IMR-90 (cell line): Measurements from ENCODE around the gene IFNL3. TPM values are rescaled to one million over a fixed set of nuclear protein-coding genes. Genes with fewer than 3 reads are reported as not detected.

Source experiments
- ATAC-seq: fragments of 200-7000 bp; cut with Tn5 transposase; 2 replicates; pipeline ENCODE4 v1.9.1; 2020; ENCODE audit warnings: low read depth, mild to moderate bottlenecking, moderate library complexity
- BruUV-seq: library from RNA; stranded (reverse); fragments of 400-500 nt; replicated peaks from 2 replicates; lab custom pipeline; 2021; lab: Mats Ljungman, UMichigan
- CTCF ChIA-PET: fragments of 300-600 bp; formaldehyde crosslinking; extraction: SDS; loops from one replicate; lab custom pipeline; 2021; ENCODE audit warnings: antibody characterized with exemption; lab: Yijun Ruan, JAX
- POLR2A ChIA-PET: fragments of 300-600 bp; sonication (Branson Sonifier 250); formaldehyde crosslinking; loops from one replicate; lab custom pipeline; 2022; ENCODE audit warnings: antibody characterized with exemption; ENCODE audit not compliant: unreplicated experiment; lab: Charles Lee
- DNase-seq: peaks from one replicate; pipeline ENCODE4 v3.0.0; 2013
- H2AFZ ChIP-seq: replicated peaks from 2 replicates; pipeline ENCODE3; 2013; ENCODE audit warnings: low read length, mild to moderate bottlenecking; ENCODE audit not compliant: poor library complexity
- H2AK5ac ChIP-seq: 2 replicates; pipeline ENCODE4 v1.6.1; 2013; ENCODE audit warnings: low read depth, low read length, inconsistent platforms
- H2AK9ac ChIP-seq: replicated peaks from 2 replicates; pipeline ENCODE3; 2013; ENCODE audit warnings: mild to moderate bottlenecking, low read depth, low read length, moderate library complexity; ENCODE audit not compliant: poor library complexity
- H2BK120ac ChIP-seq: 2 replicates; pipeline ENCODE4 v1.6.1; 2013; ENCODE audit warnings: low read depth, low read length, inconsistent platforms
- H2BK15ac ChIP-seq: 3 replicates; pipeline ENCODE4 v1.6.1; 2013; ENCODE audit warnings: low read depth, low read length, inconsistent platforms
- H2BK20ac ChIP-seq: 2 replicates; pipeline ENCODE4 v1.6.1; 2013; ENCODE audit warnings: low read depth, mild to moderate bottlenecking, inconsistent platforms, low read length, moderate library complexity
- H2BK5ac ChIP-seq: 2 replicates; pipeline ENCODE4 v1.6.1; 2013; ENCODE audit warnings: mild to moderate bottlenecking, low read depth, low read length, inconsistent platforms; ENCODE audit not compliant: poor library complexity, severe bottlenecking
- H3K14ac ChIP-seq: replicated peaks from 2 replicates; pipeline ENCODE4 v1.6.1; 2013; ENCODE audit warnings: low read depth, low read length, inconsistent platforms
- H3K18ac ChIP-seq: 2 replicates; pipeline ENCODE4 v1.6.1; 2013; ENCODE audit warnings: low read depth, low read length, control low read depth
- H3K23ac ChIP-seq: 2 replicates; pipeline ENCODE4 v1.6.1; 2013; ENCODE audit warnings: low read depth, low read length, inconsistent platforms
- H3K27ac ChIP-seq: 2 replicates; pipeline ENCODE4 v1.5.1; 2013; ENCODE audit warnings: mild to moderate bottlenecking, control low read depth, low read length; ENCODE audit not compliant: insufficient read depth
- H3K27me3 ChIP-seq: 2 replicates; pipeline ENCODE4 v1.6.1; 2013; ENCODE audit warnings: low read length; ENCODE audit not compliant: control insufficient read depth, insufficient read depth
- H3K36me3 ChIP-seq: 2 replicates; pipeline ENCODE4 v1.6.1; 2013; ENCODE audit warnings: low read length, mixed read lengths; ENCODE audit not compliant: control insufficient read depth, insufficient read depth
- H3K4ac ChIP-seq: 2 replicates; pipeline ENCODE4 v1.6.1; 2013; ENCODE audit warnings: low read depth, low read length, inconsistent platforms
- H3K4me1 ChIP-seq: 2 replicates; pipeline ENCODE4 v1.6.1; 2013; ENCODE audit warnings: low read length, mixed read lengths; ENCODE audit not compliant: control insufficient read depth, insufficient read depth
- H3K4me2 ChIP-seq: 2 replicates; pipeline ENCODE4 v1.6.1; 2013; ENCODE audit warnings: low read depth, mild to moderate bottlenecking, control low read depth, low read length, moderate library complexity
- H3K4me3 ChIP-seq: 2 replicates; pipeline ENCODE4 v1.5.1; 2013; ENCODE audit warnings: low read depth, mild to moderate bottlenecking, control low read depth, low read length, moderate library complexity; ENCODE audit not compliant: insufficient read depth
- H3K56ac ChIP-seq: 2 replicates; pipeline ENCODE4 v1.6.1; 2013; ENCODE audit warnings: low read length, inconsistent platforms; ENCODE audit not compliant: insufficient read depth; ENCODE audit errors: extremely low read depth
- H3K79me1 ChIP-seq, 2 experiments: 2 replicates each; pipeline ENCODE4 v1.6.1; 2013; ENCODE audit warnings: low read length in 2 of 2, inconsistent platforms in 1 of 2, low read depth in 1 of 2
- H3K9ac ChIP-seq: 2 replicates; pipeline ENCODE4 v1.6.1; 2013; ENCODE audit warnings: low read depth, low read length, control low read depth
- H3K9me1 ChIP-seq: 2 replicates; pipeline ENCODE4 v1.6.1; 2013; ENCODE audit warnings: low read length, inconsistent platforms; ENCODE audit not compliant: insufficient read depth
- H3K9me3 ChIP-seq: 2 replicates; pipeline ENCODE4 v1.6.1; 2013; ENCODE audit warnings: low read length; ENCODE audit not compliant: control insufficient read depth, insufficient read depth
- H4K20me1 ChIP-seq: 2 replicates; pipeline ENCODE4 v1.6.1; 2013; ENCODE audit warnings: low read length, inconsistent platforms; ENCODE audit not compliant: insufficient read depth
- H4K5ac ChIP-seq: 2 replicates; pipeline ENCODE4 v1.6.1; 2013; ENCODE audit warnings: mild to moderate bottlenecking, low read depth, low read length, control low read depth
- H4K8ac ChIP-seq, 2 experiments: 2 replicates each; pipeline ENCODE4 v1.6.1; 2013; ENCODE audit warnings: low read depth in 2 of 2, low read length in 2 of 2, control low read depth in 1 of 2, inconsistent platforms in 1 of 2
- H4K91ac ChIP-seq: 2 replicates; pipeline ENCODE4 v1.6.1; 2013; ENCODE audit warnings: low read depth, low read length, inconsistent platforms; ENCODE audit not compliant: insufficient read depth
- BHLHE40 ChIP-seq: fragments of 150-350 bp; IDR thresholded peaks from 2 replicates; pipeline ENCODE4 v1.6.1; 2016; ENCODE audit warnings: mild to moderate bottlenecking, low read depth, low read length
- CEBPB ChIP-seq: IDR thresholded peaks from 2 replicates; pipeline ENCODE4 v1.6.1; 2012; ENCODE audit warnings: low read depth, low read length, improper control_type of control experiment
- CHD1 ChIP-seq: IDR thresholded peaks from 2 replicates; pipeline ENCODE4 v1.6.1; 2012; ENCODE audit warnings: low read depth, low read length, improper control_type of control experiment
- FOS ChIP-seq: fragments of 150-350 bp; IDR thresholded peaks from 2 replicates; pipeline ENCODE4 v1.6.1; 2016; ENCODE audit warnings: low read depth, low read length
- MAZ ChIP-seq: IDR thresholded peaks from 2 replicates; pipeline ENCODE4 v1.6.1; 2012; ENCODE audit warnings: low read depth, mild to moderate bottlenecking, low read length, improper control_type of control experiment, moderate library complexity, borderline replicate concordance
- MXI1 ChIP-seq: IDR thresholded peaks from 2 replicates; pipeline ENCODE4 v1.6.1; 2012; ENCODE audit warnings: low read depth, mild to moderate bottlenecking, low read length, moderate library complexity, borderline replicate concordance
- NFE2L2 ChIP-seq: fragments of 150-350 bp; IDR thresholded peaks from 2 replicates; pipeline ENCODE4 v1.6.1; 2016; ENCODE audit warnings: low read depth, mild to moderate bottlenecking, low read length
- POLR2A ChIP-seq: IDR thresholded peaks from 2 replicates; pipeline ENCODE4 v1.6.1; 2012; ENCODE audit warnings: mild to moderate bottlenecking, low read depth, low read length
- RAD21 ChIP-seq: IDR thresholded peaks from 2 replicates; pipeline ENCODE4 v1.6.1; 2012; ENCODE audit warnings: low read length, improper control_type of control experiment
- RCOR1 ChIP-seq: IDR thresholded peaks from 2 replicates; pipeline ENCODE4 v1.6.1; 2012; ENCODE audit warnings: mild to moderate bottlenecking, low read length, improper control_type of control experiment; ENCODE audit not compliant: insufficient replicate concordance
- RFX5 ChIP-seq: IDR thresholded peaks from 2 replicates; pipeline ENCODE4 v1.8.0; 2012; ENCODE audit warnings: low read depth, mild to moderate bottlenecking, low read length, moderate library complexity
- SMC3 ChIP-seq: fragments of 150-350 bp; IDR thresholded peaks from 2 replicates; pipeline ENCODE4 v1.6.1; 2016; ENCODE audit warnings: low read depth, mild to moderate bottlenecking, antibody characterized with exemption, low read length, moderate library complexity
- WGBS, 2 experiments: methylation state at CpG; one replicate each; pipeline versions ENCODE4 v1.1.5 to v1.1.7; 2013; ENCODE audit warnings: missing lambda C conversion rate in 2 of 2; ENCODE audit not compliant: insufficient read length in 1 of 2; ENCODE audit errors: extremely low coverage in 2 of 2; 5-methylcytosine and 5-hydroxymethylcytosine counted together
- dilution Hi-C: fragments of 300-500 bp; cut with HindIII; formaldehyde crosslinking; loops from one replicate; pipeline ENCODE4 v1.14.3; 2018; ENCODE audit warnings: low sequenced_read_pairs; ENCODE audit not compliant: unreplicated experiment
- in situ Hi-C: fragments of 300-500 bp; cut with MboI; formaldehyde crosslinking; loops from 3 replicates; pipeline ENCODE4 v1.14.3; 2019; ENCODE audit warnings: low sequenced_read_pairs, inconsistent platforms, mixed read lengths
- intact Hi-C: fragments of 100-400 bp; cut with micrococcal nuclease; formaldehyde crosslinking; loops from 2 replicates; pipeline ENCODE4 v1.10.0; 2022
- polyA plus RNA-seq, 3 experiments: library from polyadenylated mRNA; depleted of rRNA; stranded (reverse); fragments of >200 nt; gene quantifications; 2 replicates each; pipeline ENCODE4 v1.2.3, GENCODE V29; 2012; ENCODE audit warnings: low replicate concordance in 1 of 3
- total RNA-seq: library from RNA; depleted of rRNA; stranded (reverse); fragments of >200 nt; gene quantifications from 2 replicates; pipeline ENCODE4 v1.2.3, GENCODE V29; 2012
- TF ChIP-seq, protein P1 (sequence below): conservative IDR thresholded peaks from 2 replicates; pipeline ENCODE4 v1.5.1; 2012; ENCODE audit warnings: mild to moderate bottlenecking, low read depth, low read length, improper control_type of control experiment

The IFNL3 gene
- total and polyA plus RNA-seq, 2 of the 4 experiments (the other 2 are of a cell fraction), result not detected

DNA sequence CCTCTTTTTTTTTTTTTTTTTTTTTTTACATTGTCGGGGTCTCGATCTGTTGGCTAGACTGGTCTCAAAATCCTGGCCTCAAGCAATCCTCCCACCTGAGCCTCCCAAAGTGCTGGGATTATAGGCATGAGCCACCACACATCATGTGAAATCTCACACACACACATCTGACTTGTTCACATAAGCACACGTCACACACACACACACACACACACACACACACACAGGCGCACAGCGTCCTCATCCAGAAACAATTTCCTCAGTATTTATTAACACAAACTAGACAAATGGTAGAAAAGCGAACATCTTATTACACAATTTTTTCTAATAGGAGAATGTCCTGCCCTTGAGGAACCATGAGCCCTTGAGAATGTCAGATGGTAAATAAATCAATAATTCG, 35.6 kb downstream of the IFNL3 start:
- no peak overlapping the region for H2AFZ ChIP-seq
- BruUV-seq, result no TSS peak
- intact Hi-C loops (no loop called here), in situ Hi-C loops (loop anchor here (25.0 kb wide), 1 partner anchor 747 kb away; no protein-coding TSS in a partner anchor), dilution Hi-C loops (no loop called here)
- no peak overlapping the region for H3K9ac ChIP-seq
- no peak overlapping the region for H2BK5ac ChIP-seq
- H2AK5ac ChIP-seq, result no peak overlapping the region
- ATAC-seq (no peak), DNase-seq (no peak)
- no peak overlapping the region for H3K4me3 ChIP-seq
- H2BK15ac ChIP-seq, result no peak overlapping the region
- no peak overlapping the region for H3K56ac ChIP-seq
- peaks cover 25% of the 10 kb centered on the region for H3K27me3 ChIP-seq
- no peak overlapping the region for H3K27ac ChIP-seq
- no peak overlapping the region for H4K8ac ChIP-seq
- no peaks in the 10 kb centered on the region for H4K20me1 ChIP-seq
- H3K4me1 ChIP-seq, result no peaks in the 10 kb centered on the region
- POLR2A ChIA-PET, result no interaction called here
- H3K4me2 ChIP-seq, result no peak overlapping the region
- H3K18ac ChIP-seq, result no peak overlapping the region
- H3K14ac ChIP-seq, result no peak overlapping the region
- H3K9me1 ChIP-seq, result no peaks in the 10 kb centered on the region
- H2BK20ac ChIP-seq, result no peak overlapping the region
- no peaks in the 10 kb centered on the region for H3K9me3 ChIP-seq
- H3K36me3 ChIP-seq, result no peaks in the 10 kb centered on the region
- TF ChIP-seq MAZ (no peak), RCOR1 (no peak), CHD1 (no peak), FOS (no peak), CEBPB (no peak), RAD21 (no peak), BHLHE40 (no peak), MXI1 (no peak), SMC3 (no peak), NFE2L2 (no peak), POLR2A (no peak), RFX5 (no peak)
- TF ChIP-seq, protein P1, sequence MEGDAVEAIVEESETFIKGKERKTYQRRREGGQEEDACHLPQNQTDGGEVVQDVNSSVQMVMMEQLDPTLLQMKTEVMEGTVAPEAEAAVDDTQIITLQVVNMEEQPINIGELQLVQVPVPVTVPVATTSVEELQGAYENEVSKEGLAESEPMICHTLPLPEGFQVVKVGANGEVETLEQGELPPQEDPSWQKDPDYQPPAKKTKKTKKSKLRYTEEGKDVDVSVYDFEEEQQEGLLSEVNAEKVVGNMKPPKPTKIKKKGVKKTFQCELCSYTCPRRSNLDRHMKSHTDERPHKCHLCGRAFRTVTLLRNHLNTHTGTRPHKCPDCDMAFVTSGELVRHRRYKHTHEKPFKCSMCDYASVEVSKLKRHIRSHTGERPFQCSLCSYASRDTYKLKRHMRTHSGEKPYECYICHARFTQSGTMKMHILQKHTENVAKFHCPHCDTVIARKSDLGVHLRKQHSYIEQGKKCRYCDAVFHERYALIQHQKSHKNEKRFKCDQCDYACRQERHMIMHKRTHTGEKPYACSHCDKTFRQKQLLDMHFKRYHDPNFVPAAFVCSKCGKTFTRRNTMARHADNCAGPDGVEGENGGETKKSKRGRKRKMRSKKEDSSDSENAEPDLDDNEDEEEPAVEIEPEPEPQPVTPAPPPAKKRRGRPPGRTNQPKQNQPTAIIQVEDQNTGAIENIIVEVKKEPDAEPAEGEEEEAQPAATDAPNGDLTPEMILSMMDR, result no peak
- H4K5ac ChIP-seq, result no peak overlapping the region
- CTCF ChIA-PET, result no interaction called here
- no peak overlapping the region for H4K91ac ChIP-seq
- no peak overlapping the region for H3K23ac ChIP-seq
- H2AK9ac ChIP-seq, result no peak overlapping the region
- WGBS, 2 experiments, result 60% methylated on average over 1 of the region's 7 CpGs; no CpG with 5 or more reads in 1 of the 2 experiments
- H3K79me1 ChIP-seq, result no peaks in the 10 kb centered on the region
- H2BK120ac ChIP-seq, result no peak overlapping the region
- no peak overlapping the region for H3K4ac ChIP-seq
